Astrocyte of the cerebellum (primary cell): ENCODE results near the gene ERVMER34-1.

Experiments used
- DNase-seq: peaks from one replicate; pipeline ENCODE4 v3.0.0-alpha.2; 2011; ENCODE audit warnings: low read depth
- H3K4me3 ChIP-seq: 2 replicates; pipeline ENCODE4 v1.5.1; 2011; ENCODE audit warnings: mild to moderate bottlenecking, low read depth, low read length, moderate library complexity
- CTCF ChIP-seq: IDR thresholded peaks from 2 replicates; pipeline ENCODE4 v1.5.1; 2012; ENCODE audit warnings: low read length, low read depth, moderate library complexity, mild to moderate bottlenecking; ENCODE audit errors: missing control alignments
- in situ Hi-C: cut with HindIII; loops from 2 replicates; pipeline ENCODE4 v1.10.0; 2017; ENCODE audit warnings: low sequenced_read_pairs

Gene ERVMER34-1

GRCh38 chr4:52704661-52705060 lies 46.6 kb downstream of the ERVMER34-1 start:
- DNase-seq: no peak
- in situ Hi-C loops: no loop called here

GRCh38 chr4:52704133-52704532 lies 47.1 kb downstream of the ERVMER34-1 start:
- in situ Hi-C loops: no loop called here
- no peak for DNase-seq

More at GRCh38 chr4:52704661-52705060, 46.6 kb downstream of the ERVMER34-1 start:
- no peak for TF ChIP-seq CTCF
- no peak overlapping the region for H3K4me3 ChIP-seq

GRCh38 chr4:52701207-52701606 lies 50.0 kb downstream of the ERVMER34-1 start:
- H3K4me3 ChIP-seq: no peak overlapping the region
- in situ Hi-C loops: no loop called here
- DNase-seq: no peak
- TF ChIP-seq CTCF: no peak

More at GRCh38 chr4:52704133-52704532, 47.1 kb downstream of the ERVMER34-1 start:
- no peak for TF ChIP-seq CTCF
- H3K4me3 ChIP-seq: no peak overlapping the region

- TF ChIP-seq CTCF: no peak
- in situ Hi-C loops: no loop called here
- no peak for DNase-seq
- no peak overlapping the region for H3K4me3 ChIP-seq
These were observed 56.3 kb downstream of the ERVMER34-1 start for GRCh38 chr4:52694936-52695335.

- DNase-seq: no peak
- no peak overlapping the region for H3K4me3 ChIP-seq
- in situ Hi-C loops: no loop called here
- no peak for TF ChIP-seq CTCF
These were observed 57.7 kb downstream of the ERVMER34-1 start for GRCh38 chr4:52693492-52693891.
